HG02885 (cell line): ENCODE measurements around the gene GPR146.

Experiments used
- ATAC-seq: cut with Tn5 transposase; IDR thresholded peaks from one replicate; pipeline ENCODE4 v1.9.1; 2021; ENCODE audit warnings: mild to moderate bottlenecking; ENCODE audit not compliant: unreplicated experiment, poor library complexity

GPR146 gene

DNA sequence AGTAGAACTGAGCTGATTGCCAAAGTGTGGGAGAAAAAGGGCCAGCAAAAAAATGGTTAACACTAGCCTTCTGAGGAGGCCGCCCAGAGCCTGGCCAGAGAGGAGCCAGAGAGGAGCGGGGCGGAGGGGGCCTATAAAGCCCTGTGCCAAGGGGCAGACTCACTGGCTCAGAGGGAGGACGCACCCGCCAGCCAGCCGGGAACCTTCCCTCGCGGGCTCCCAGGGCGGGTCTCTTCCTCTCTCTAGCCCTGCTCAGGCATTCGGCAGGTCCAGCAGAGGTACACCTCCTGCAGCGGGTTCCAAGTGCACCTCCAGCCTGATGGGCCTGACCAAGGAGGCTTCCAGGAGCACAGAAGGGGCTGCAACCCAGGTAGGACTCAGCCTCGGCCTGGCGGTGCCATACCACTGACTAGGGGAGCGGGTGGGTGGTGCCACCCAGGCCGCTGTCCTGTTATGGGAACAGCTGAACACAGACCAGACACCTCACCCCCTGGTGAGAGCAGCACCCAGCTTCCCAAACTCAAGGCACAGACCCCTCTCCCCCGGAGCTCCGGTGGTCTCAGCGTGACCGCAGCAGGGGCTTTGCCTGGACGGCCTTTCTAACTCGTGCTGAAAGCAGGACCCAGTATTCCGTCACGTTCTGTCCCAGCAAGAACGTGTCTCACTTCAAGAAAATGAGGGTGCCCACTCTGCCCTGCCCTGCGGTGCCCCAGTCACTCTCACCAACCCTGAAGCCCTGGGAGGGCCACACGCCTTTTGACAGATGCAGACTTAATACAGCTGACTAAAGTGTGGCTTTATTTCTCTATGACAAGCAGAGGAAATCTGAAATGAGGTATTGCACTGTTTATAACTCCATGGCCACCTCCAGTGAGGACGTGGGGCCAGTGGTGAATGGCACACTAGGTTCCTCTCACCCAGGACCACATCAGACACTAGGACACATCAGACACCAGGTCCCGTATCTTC lies 43.9 kb downstream of the GPR146 start, which contains the start of gene GPER1:
GPER1 (plus strand) TSS at position 162 of the 969 bp plus-strand sequence. CDS start 3,616 bp downstream, outside the sequence.
- ATAC-seq: no peak

DNA sequence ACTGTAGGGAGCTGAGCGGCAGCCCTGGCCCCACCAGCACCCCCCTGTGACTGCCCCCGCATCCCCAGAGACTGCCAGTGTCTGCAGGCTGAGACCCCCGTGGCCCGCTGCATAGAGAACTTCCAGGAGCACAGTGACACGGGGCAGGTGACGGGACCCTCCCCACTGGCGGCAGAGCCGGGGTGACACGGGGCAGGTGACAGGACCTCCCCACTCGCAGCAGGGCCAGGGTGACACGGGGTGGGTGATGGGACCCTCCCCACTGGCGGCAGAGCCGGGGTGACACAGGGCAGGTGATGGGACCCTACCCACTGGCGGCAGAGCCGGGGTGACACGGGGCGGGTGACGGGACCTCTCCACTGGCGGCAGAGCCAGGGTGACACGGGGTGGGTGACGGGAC lies 45.9 kb downstream of the GPR146 start:
- no peak for ATAC-seq

DNA sequence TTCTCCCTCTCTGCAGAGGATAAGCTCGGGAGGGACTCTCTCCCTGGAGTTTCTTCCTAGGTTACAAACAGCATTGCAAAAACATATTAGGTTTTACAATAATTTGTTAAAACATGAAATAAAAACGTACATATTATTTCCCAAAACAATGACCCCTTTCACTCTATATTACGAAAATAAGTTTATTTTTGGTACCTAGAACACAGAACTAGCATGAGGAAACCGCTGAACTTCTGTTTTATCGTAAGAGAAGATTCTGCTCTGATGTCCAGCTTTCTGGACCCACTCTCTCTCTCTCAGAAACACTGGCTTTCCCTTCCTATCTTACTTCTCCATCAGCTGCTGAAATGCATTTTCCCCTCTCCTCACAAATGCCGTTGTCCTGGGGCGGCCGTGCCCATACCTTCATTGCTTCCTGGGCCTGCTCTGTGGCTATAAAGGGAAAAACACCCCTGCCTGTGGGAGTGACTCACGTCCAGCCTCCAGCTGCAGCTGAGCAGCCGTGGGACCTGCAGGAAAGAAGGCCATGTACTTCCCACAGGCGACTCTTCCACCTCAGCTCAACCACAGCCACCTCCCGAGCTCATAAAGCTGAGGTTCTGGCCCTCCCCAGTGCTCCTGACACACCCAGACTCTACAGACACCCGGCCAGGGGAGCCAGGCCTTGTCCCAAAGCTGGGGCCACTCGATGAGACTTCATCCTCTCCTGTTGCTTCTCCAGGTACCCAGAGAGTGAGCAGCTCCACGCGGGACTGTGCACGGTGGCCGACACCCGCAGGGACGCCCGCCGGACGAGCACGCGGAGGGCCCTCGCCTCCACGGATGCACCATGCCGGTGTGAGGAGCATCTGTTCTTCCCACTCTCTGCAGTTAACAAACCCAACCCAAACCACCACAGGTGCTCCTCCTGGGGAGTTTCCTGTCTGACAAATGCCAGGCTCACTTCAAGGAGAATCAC lies 46.6 kb downstream of the GPR146 start:
- ATAC-seq: no peak

DNA sequence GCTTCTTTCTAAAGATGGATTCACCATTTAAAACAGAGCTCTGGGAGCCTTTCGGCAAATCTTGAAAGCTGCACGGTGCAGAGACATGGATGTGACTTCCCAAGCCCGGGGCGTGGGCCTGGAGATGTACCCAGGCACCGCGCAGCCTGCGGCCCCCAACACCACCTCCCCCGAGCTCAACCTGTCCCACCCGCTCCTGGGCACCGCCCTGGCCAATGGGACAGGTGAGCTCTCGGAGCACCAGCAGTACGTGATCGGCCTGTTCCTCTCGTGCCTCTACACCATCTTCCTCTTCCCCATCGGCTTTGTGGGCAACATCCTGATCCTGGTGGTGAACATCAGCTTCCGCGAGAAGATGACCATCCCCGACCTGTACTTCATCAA lies 47.3 kb downstream of the GPR146 start:
- no peak for ATAC-seq

DNA sequence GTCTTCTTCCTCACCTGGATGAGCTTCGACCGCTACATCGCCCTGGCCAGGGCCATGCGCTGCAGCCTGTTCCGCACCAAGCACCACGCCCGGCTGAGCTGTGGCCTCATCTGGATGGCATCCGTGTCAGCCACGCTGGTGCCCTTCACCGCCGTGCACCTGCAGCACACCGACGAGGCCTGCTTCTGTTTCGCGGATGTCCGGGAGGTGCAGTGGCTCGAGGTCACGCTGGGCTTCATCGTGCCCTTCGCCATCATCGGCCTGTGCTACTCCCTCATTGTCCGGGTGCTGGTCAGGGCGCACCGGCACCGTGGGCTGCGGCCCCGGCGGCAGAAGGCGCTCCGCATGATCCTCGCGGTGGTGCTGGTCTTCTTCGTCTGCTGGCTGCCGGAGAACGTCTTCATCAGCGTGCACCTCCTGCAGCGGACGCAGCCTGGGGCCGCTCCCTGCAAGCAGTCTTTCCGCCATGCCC lies 47.9 kb downstream of the GPR146 start:
- no peak for ATAC-seq

DNA sequence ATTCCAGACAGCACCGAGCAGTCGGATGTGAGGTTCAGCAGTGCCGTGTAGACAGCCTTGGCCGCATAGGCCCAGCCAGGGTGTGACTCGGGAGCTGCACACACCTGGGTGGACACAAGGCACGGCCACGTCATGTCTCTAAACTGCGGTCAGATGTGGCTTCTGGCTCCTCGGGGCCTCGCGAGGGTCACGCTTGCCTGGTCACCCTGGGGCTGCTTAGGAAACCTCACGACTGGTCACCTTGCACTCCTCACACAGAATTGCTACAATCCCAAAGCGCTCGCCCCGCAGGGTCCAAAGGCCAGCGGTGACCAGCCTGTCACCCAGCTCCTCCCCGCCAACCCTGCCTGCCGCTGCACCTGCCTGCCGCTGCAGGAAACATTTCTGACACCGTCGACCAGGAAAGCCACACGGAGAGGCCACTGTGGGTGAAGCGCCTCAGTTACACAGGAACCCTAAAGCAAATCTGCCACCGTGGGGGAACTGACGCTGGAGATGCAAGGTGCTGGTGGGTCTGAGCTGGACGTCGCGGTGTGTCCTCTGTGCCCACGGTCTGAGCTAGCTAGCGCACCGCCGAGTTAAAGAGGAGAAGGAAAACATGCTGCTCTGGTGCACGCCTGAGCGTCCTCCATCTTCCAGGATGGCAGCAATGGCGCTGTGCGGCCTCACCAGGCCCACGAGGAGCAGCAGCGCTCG lies 48.6 kb downstream of the GPR146 start:
- ATAC-seq: no peak

DNA sequence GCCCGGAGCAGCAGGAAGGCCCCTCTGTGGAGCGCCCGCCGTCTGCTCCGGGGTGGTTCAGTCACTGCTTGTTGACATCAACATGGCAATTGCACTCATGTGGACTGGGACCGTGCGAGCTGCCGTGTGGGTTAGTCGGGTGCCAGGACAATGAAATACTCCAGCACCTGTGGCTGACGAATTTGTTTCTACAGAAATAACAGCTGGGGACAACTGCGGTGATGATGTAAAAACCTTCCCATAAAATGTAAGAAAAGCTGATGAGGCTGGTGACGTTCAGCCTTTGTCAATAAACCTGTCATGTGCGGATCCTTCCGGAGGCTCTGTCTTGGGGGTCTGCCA lies 49.1 kb downstream of the GPR146 start:
- ATAC-seq: no peak

DNA sequence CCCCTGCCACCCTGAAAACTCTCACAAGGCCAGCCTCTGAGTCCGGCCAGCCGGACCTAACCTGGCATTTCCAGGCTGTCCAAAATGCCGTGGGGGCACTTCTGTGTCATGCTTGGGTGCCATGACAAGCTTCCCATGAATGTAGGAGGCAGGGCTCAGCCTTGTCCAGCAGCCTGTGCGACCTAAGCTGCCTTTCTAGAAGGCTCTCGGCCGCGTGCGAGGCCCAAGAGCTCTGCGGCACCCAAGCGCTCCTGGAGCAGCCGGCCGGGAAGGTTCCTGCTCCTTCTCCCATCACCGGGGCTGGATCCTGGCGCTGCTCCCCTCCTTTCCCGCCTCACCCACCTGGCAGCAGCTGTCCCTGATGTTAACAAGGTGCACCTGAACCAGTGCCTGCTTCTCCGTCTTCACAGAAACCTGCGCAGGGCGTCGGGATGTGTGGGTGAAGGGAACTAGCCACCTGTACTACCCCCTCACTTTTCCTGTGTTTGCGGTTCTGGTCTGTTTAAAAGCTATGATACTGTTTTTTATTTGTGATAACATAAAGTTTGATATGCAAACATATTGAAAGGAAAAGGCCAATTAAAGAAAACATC lies 49.7 kb downstream of the GPR146 start:
- ATAC-seq: no peak

DNA sequence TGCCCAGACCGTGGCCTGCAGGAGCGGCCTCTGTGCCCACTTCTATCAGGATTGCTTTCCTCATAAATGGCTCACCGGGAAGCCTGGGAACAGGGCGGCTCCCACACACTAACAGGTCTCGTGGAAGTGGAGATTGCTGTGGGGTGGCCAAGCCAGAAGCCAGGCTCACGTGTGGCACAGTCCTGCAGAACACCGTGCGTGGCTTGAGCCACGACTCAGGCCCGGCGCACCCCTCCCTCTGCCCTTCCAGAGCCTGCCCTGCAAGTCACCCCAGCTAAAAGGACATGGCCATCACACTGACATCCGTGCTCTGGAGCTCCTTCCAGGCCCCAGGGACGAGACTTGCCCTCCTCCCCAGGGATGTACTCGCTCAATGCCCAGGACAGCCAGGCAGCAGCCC lies 50.5 kb downstream of the GPR146 start:
- ATAC-seq: no peak

DNA sequence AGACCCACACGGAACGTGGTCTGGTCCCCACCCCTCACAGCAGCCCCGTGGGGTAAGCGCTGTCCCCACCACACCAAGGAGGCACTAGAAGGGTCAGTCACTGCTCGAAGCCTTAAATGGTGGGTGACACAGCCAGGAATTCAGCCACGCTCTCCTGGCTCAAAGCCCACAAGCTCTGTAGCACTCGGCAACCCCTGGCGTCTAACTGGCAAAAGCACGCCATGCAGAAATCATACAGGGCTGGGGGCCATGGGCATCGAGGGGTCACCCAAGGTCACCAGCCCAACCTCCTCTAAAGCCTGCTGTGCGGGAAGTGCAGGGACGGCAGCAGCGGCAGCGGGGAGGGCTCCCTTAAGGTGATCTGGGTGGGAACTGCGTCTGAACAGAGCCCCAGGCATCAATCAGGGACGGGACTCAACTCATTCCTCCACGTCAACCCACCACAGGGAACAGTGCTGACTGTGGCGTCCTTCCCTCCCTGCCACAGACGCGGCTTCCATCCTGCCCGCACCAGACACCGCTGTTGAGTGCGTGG lies 51.3 kb downstream of the GPR146 start:
- no peak for ATAC-seq

DNA sequence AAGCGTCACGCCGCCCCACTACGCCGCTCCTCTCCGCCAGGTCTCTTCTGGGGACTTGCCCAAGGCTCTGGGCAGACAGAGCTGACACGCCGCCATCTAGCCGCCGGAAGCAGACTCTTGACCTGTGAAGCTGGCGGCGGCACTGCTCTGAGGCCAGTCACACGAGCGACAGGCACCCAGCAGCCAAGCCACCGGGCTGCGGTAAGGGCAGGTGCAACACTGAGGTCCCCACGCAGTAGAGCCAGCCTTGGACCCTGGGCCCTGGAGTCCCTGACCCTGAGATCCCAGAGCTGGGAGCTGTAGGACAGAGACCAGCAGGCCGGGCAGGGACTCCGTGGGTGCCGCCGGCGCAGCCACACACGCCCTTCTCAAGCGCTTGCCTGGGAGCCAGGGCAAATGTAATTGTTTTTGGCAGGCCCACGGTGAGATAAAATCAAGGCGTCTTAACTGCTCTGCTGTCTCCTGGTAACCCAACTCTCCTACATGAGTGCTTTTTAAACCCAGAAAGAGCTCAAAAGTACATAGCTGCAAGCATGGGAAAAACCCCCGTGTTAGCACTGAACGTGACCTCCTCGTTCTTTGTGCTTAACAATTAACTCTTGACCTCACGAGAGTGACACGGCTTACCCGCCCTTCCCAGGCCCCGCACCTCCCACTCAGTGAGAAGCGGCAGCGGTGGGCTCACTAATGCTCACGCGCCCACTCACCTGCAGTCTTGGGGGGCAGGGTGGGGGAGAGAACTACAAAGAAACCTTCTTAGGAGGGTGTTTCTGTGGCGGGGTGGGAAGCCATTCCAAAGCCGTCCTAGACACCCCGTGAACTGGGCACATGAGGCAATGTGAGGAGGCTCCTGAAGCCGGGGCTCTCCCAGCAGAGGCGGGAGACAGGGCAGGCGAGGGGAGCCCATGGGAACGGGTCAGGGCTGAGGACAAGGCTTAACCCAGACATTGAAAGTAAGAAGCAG lies 52.1 kb downstream of the GPR146 start:
- ATAC-seq: no peak

DNA sequence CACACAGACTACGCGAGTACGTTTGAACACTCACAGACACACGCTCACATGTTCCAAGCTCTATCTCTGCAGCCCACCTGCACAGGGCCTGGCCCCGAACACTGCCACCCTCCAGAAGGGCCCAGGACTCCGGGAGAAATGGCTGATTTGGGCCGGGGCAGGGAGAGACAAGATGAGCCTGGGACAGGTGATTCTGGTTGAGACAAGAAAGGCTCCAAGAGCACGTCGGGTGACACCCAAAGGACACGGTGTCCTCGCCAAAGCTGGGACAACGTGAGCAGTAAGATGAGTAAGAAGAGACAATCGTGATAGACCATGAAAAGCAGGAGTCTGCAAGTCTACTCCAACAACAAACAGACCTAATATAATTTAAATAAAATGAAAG lies 52.8 kb downstream of the GPR146 start:
- no peak for ATAC-seq

DNA sequence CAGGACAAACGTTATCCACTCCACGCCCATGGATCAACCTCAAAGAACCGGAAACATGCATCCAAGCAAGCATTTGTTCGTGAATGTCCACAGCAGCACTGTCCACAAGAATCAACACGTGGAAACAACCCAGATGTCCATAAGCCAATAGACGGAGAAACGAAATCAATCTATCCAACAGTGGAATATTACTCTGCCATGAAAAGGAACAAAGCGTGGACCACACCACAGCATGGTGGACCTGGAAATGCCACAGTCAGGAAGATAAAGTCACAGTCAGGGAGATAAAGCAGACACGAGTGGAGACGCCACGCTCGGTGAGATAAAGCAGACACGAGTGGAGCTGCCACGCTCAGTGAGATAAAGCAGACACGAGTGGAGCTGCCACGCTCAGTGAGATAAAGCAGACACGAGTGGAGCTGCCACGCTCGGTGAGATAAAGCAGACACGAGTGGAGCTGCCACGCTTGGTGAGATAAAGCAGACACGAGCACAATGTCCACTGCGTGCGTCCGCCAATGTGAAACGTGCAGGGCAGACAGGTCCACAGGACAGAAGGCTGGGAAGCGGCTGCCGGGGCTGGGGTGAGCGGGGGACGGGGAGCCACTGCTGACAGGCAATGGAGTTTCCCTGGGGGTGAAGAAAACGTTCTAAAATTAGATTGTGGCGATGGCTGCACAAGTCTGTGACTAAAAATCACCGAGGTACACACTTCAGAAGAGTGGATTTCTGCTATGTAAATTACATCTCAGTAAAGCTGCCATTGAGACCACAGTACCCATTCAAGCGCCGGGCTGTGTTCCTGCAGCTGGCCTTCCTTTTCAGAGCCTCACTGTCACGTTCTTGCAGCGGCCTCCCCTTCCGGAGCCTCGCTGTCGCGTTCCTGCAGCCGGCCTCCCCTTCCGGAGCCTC lies 54.2 kb downstream of the GPR146 start:
- no peak for ATAC-seq

DNA sequence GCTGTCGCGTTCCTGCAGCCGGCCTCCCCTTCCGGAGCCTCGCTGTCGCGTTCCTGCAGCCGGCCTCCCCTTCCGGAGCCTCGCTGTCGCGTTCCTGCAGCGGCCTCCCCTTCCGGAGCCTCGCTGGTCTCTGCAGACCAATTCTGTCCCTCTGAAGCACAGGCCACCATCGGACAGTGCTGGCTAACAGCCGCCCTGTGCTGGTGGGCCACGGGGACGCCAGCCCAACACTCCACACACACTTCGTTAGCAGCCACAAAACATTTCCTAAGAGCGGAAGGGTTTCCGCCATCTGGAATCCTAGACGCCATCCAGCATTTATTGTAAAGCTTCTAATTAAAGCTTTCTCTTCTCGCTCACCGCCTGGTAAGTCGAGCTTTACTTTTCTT lies 54.8 kb downstream of the GPR146 start:
- ATAC-seq: no peak

DNA sequence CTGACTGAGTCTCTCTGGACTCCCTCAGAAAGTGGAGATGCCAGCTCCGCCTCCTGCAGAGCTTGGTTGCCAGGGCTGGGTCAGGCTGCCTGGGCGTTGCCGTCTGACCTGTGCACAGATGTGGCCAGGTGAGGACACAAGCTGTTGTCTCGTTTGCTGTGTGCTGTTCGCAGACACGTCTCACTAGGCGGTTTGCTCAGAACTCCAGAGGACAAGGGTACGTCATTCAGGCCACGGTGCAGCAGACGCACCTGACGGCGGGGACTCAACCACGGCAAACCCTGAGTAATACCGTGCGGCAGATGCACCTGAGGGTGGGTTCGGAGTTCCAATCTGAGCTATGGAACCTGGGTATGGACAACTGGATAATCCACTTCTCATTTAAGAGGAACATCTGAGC lies 55.3 kb downstream of the GPR146 start:
- ATAC-seq: no peak

DNA sequence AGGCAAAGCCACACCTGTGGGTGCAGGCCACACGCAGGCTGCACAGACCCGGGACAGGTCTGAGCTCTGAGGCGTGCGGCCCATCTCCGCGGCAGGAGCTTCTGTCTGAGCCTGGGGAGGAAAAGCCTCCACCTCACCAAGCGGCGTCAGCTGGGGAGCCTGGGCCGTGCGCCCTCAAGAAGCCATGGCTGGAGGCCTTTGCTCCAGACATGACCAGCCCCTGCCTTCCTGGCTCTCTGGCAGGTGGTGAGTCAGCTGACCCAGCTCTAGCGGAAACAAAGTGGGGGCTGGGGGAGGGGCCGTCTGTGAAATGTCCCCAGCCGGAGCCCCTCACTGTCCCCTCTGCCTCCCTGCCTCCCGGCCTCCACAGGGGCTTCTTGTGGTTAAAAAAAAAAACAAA lies 56.0 kb downstream of the GPR146 start:
- no peak for ATAC-seq

DNA sequence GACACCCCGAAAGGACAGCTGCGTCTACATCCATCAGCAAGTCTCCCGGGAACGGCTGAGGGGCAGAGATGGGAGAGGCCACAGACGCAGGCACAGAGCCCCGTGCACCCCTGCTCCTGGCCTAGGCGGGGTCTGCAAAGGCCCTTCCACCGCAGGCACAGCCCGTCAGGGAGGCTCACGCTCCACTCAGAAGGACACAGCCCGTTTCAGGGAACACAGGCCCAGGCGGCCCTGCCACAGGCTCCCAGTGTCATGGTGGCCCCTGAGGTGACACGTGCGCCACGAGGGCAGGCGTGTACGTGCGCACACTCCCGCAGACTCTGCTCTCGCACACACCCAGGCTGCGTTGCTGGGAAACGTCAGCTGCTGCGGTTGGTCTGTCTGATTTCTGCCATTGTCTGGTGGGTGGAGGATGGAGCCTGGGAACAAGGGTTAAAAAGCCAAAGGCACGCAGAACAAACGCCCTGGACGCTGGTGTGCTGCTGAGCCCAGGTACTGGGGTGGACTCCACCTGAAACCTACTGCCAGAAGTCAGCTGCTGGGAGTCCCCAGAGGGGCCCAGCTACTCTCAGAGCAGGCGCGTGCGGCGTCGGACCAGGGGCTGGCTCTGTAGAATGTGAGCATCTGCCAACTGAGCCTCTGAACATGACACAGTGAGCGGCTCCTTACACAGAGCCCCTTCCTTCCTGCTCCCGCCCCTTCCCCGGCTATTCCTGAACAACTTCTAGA lies 56.7 kb downstream of the GPR146 start:
- no peak for ATAC-seq
